GM12878 (cell line): ENCODE results near the gene DUT.

Experiments used
- CEBPB ChIP-seq, 2 experiments: fragments of 150-350 bp in 1 of 2; IDR thresholded peaks; 2 replicates each; pipeline ENCODE4 v1.6.1; 2012 to 2014; ENCODE audit warnings: low read depth in 2 of 2, low read length in 2 of 2, borderline replicate concordance in 1 of 2, inconsistent platforms in 1 of 2
- CREB1 ChIP-seq: IDR thresholded peaks from 2 replicates; pipeline ENCODE4 v1.6.1; 2012; ENCODE audit warnings: low read depth, mild to moderate bottlenecking, inconsistent platforms
- CTCF ChIP-seq, 3 experiments: IDR thresholded peaks in 2 of 3; conservative IDR thresholded peaks in 1 of 3; 2 replicates each; pipeline ENCODE4 v1.5.1; 2011; ENCODE audit warnings: low read depth in 3 of 3, low read length in 3 of 3, mild to moderate bottlenecking in 3 of 3, control low read depth in 2 of 3, moderate library complexity in 2 of 3, inconsistent platforms in 1 of 3, mixed read lengths in 1 of 3; ENCODE audit not compliant: control insufficient read depth in 2 of 3, insufficient read depth in 1 of 3; ENCODE audit errors: extremely low read depth in 1 of 3
- JUNB ChIP-seq: IDR thresholded peaks from 2 replicates; pipeline ENCODE4 v1.6.1; 2016; ENCODE audit warnings: antibody characterized with exemption, mild to moderate bottlenecking
- KLF5 ChIP-seq: fragments of 450-650 bp; IDR thresholded peaks from 2 replicates; pipeline ENCODE4 v1.6.1; 2014; ENCODE audit warnings: mild to moderate bottlenecking; ENCODE audit not compliant: partially characterized antibody
- NR2C2 ChIP-seq: IDR thresholded peaks from 2 replicates; pipeline ENCODE4 v1.6.1; 2011; ENCODE audit warnings: borderline replicate concordance, low read depth; ENCODE audit not compliant: control insufficient read depth, insufficient read length
- SMAD1 ChIP-seq: fragments of 450-650 bp; IDR thresholded peaks from 2 replicates; pipeline ENCODE4 v1.6.1; 2018; ENCODE audit warnings: mild to moderate bottlenecking, low read depth; ENCODE audit not compliant: partially characterized antibody
- SP1 ChIP-seq: IDR thresholded peaks from one replicate; pipeline ENCODE4 v1.6.1; 2011; ENCODE audit warnings: low read depth, low read length
- TF ChIP-seq, protein P1 (sequence below): IDR thresholded peaks from 2 replicates; pipeline ENCODE4 v1.6.1; 2012; ENCODE audit warnings: low read depth, low read length, improper control_type of control experiment
- TF ChIP-seq, protein P2 (sequence below): IDR thresholded peaks from 2 replicates; pipeline ENCODE4 v1.6.1; 2012; ENCODE audit warnings: mild to moderate bottlenecking, low read depth, low read length

DNA sequence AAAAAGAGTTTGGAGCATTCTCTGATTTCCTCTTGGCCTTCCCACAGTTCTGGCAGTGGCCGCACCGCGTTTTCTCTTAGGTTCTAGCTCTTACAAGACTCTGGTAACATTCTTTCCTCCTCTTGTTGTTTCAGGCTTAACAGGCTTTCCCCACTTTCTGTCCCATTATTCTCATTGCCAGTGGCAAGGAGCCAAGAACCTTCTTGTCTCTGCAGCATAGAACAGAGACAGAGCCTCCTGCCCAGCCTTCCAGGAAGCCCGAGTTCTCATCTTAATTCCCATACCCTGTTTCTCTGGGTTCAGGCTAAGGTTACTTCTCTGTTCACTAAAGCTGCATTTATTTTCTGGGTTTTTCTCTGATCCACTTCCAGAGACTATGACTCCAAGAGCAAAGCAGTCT, 61.1 kb downstream of the DUT start:
- TF ChIP-seq, protein P1, sequence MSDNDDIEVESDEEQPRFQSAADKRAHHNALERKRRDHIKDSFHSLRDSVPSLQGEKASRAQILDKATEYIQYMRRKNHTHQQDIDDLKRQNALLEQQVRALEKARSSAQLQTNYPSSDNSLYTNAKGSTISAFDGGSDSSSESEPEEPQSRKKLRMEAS, result no peak
- TF ChIP-seq NR2C2 (no peak), SMAD1 (no peak), SP1 (no peak), CEBPB (IDR thresholded peaks at IDR 0.05; ENCODE audit: borderline replicate concordance in 1 of 2, low read depth in 2 of 2, low read length in 2 of 2) (no peak), JUNB (no peak), CTCF (IDR thresholded peaks at IDR 0.05 in 2 of 3, conservative IDR thresholded peaks at IDR 0.05 in 1 of 3; ENCODE audit: control insufficient read depth in 2 of 3, extremely low read depth in 1 of 3, insufficient read depth in 1 of 3, low read depth in 3 of 3, low read length in 3 of 3) (no peak), CREB1 (no peak), KLF5 (no peak)
- TF ChIP-seq, protein P2, sequence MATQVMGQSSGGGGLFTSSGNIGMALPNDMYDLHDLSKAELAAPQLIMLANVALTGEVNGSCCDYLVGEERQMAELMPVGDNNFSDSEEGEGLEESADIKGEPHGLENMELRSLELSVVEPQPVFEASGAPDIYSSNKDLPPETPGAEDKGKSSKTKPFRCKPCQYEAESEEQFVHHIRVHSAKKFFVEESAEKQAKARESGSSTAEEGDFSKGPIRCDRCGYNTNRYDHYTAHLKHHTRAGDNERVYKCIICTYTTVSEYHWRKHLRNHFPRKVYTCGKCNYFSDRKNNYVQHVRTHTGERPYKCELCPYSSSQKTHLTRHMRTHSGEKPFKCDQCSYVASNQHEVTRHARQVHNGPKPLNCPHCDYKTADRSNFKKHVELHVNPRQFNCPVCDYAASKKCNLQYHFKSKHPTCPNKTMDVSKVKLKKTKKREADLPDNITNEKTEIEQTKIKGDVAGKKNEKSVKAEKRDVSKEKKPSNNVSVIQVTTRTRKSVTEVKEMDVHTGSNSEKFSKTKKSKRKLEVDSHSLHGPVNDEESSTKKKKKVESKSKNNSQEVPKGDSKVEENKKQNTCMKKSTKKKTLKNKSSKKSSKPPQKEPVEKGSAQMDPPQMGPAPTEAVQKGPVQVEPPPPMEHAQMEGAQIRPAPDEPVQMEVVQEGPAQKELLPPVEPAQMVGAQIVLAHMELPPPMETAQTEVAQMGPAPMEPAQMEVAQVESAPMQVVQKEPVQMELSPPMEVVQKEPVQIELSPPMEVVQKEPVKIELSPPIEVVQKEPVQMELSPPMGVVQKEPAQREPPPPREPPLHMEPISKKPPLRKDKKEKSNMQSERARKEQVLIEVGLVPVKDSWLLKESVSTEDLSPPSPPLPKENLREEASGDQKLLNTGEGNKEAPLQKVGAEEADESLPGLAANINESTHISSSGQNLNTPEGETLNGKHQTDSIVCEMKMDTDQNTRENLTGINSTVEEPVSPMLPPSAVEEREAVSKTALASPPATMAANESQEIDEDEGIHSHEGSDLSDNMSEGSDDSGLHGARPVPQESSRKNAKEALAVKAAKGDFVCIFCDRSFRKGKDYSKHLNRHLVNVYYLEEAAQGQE, result no peak
